ENCODE results near the gene PMEPA1.

The PMEPA1 gene

DNA sequence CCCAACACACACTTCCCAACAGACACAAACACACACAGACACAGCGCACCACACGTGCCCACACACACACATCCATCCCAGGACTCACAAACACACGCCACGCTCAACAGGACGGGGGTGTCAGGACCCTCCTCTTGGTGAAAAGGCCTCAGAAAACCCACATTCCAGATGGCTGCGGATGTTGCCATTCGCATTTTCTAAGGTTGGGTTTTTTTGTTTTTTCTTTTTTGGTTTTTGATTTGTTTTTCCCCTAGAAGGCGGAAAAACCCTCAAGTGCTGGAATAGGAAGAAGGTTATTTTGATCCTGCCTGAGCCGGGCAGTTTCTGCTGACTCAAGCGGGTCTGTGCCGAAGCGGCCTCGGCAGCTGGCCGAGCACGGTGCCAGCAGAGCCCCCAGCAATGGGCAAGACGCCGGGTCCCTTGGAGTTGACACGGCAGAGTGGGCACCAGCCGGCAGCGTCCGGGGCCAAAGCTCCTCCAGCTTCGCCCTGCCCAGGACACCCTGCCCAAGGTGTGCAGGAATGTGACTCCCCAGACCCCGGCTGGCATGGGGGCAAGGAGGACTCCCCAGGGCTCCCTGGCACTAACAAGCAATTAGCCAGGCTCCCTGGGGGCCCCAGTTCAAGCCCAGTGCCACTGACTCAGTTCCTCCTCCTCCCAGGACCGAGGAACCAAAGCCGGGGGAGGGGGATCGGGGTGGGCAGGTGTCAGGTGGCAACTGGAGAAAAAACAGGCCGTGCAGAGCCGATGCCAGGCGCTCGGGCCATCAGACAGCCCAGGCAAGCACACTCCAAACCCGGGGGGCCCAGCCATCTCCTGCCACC is 48.7 kb downstream of the PMEPA1 start:
- Mint-ChIP-seq H3K27ac (no peak overlapping the region), H3K4me3 (no peak overlapping the region), H3K27me3 (no peaks in the 10 kb centered on the region), H3K9me3 (no peaks in the 10 kb centered on the region), H3K4me1 (ENCODE audit: low read depth in 2 of 2) (peaks cover 8 to 24% of the 10 kb centered on the region in 2 donors), H3K36me3 (ENCODE audit: insufficient read depth) (peaks cover 6% of the 10 kb centered on the region)
- ATAC-seq (replicated peaks): no peak
- no peak for DNase-seq

DNA sequence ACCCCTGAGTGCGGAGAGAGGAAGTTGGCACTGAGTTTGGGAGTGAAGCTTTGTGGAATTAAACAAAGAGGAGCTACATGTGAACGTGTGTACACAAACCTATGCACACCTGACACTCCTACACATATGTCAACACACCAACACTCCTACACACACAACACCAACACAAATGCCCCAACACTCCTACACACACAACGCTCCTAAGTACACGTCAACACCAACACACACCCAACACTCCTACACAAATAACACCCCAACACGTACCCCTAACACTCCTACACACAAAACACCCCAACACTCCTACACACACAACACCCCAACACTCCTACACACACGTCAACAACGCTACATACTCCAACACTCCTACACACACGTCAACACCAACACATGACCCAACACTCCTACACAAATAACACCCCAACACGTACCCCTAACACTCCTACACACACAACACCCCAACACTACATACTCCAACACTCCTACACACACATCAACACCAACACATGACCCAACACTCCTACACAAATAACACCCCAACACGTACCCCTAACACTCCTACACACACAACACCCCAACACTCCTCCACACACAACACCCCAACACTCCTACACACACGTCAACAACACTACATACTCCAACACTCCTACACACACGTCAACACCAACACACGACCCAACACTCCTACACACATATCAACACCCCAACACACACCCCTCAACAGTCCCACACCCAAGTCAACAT is 49.5 kb downstream of the PMEPA1 start:
- peaks cover 6% of the 10 kb centered on the region for H3K36me3 Mint-ChIP-seq (ENCODE audit: insufficient read depth)
- ATAC-seq (replicated peaks): no peak
- no peak for DNase-seq
- peaks cover 0 to under 1% of the 10 kb centered on the region in 2 donors for H3K27me3 Mint-ChIP-seq
- no peak overlapping the region for H3K27ac Mint-ChIP-seq
- H3K9me3 Mint-ChIP-seq: no peaks in the 10 kb centered on the region
- H3K4me3 Mint-ChIP-seq: no peak overlapping the region
- peaks cover 8 to 24% of the 10 kb centered on the region in 2 donors for H3K4me1 Mint-ChIP-seq (ENCODE audit: low read depth in 2 of 2)

DNA sequence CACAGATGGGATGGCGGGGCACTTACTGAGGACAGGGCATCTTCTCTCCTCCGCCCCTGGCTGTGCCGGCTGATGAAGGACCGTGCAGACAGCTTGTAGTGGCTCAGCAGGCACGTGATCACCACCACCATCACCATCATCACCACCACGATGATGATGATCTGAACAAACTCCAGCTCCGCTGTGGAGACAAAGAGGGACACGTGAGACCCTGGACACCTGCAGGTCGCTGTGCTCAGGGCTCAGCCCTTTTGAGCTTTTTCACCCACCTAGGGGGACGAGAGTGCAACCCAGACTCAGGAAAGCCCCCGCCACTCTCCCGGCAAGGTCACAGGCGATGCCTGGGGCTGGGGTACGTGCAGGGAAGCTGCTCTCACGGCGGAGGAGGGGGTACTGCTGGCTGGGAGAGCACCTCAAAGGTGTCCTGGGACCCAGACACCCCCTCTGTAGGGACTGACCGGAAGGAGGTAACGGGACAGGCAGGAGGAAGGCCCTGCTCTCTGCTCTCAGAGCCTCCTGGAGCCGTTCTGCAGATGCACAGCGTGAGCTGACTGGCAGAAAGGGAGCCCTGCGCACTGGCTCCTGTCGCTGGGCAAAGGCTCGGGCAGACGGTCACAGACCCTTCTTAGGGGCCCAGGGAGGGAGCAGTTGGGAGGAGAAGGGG is 50.2 kb downstream of the PMEPA1 start:
- Mint-ChIP-seq H3K36me3 (ENCODE audit: insufficient read depth) (peaks cover 3% of the 10 kb centered on the region), H3K9me3 (no peaks in the 10 kb centered on the region), H3K27ac (no peak overlapping the region), H3K4me1 (ENCODE audit: low read depth in 2 of 2) (peaks cover 14 to 27% of the 10 kb centered on the region in 2 donors), H3K4me3 (no peak overlapping the region), H3K27me3 (peaks cover 0 to 7% of the 10 kb centered on the region in 2 donors)
- DNase-seq (no peak), ATAC-seq (replicated peaks) (no peak)

DNA sequence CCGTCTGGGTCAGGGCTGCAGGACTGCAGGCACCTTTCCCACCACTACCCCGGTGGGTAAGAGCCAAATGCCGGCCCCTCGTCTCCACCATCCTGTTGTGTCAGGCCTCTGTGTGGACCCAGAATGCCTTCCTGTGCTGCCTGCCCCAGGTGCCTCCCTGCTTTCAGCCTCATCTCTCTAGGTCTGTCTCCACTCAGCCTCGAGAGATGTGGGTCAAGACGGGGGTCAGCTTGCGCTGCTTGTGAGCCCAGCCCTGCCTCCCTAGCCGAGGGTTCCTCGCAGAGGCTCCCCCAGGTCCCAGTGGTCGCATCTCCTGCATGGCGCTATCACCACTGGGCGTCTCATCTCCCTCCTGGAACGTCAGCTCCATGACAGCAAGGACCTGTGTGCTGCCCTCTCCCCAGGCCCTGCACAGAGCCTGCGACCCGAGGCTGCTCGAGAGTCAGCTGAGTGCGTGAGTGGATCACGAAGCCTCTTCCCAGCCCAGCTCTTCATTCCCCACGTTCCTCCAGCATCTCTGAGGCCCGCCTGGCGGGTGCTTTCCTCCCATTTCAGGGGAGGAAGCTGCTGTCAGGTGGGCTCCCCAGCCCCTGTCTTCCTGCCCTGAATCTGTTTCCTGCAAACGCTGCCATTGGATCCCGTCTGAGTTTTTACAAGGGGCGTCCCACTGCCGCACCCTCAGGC is 50.8 kb downstream of the PMEPA1 start:
- no peak for DNase-seq
- H3K36me3 Mint-ChIP-seq (ENCODE audit: insufficient read depth): peaks cover 2% of the 10 kb centered on the region
- no peak for ATAC-seq (replicated peaks)
- H3K27me3 Mint-ChIP-seq: peaks cover 0 to 14% of the 10 kb centered on the region in 2 donors
- peaks cover 20 to 32% of the 10 kb centered on the region in 2 donors for H3K4me1 Mint-ChIP-seq (ENCODE audit: low read depth in 2 of 2)
- H3K4me3 Mint-ChIP-seq: no peak overlapping the region
- no peaks in the 10 kb centered on the region for H3K9me3 Mint-ChIP-seq
- no peak overlapping the region for H3K27ac Mint-ChIP-seq

DNA sequence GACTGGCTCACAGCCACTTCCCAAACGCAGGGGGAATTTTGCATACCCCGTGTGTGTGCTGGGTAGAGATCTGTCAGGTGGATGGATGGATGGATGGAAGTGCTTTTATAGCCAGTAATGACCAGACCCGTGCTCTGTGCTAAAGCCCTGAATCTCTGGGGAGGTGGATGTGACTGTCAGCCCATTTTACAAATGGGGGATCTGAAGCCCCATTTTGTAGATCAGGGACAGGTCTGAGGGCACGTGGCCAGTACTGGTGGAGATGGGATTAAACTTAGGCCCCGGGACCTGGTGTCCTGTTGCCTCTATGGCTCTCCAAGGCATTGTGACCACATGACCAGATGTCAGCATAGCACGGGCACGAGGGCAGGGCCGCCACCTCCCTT is 51.4 kb downstream of the PMEPA1 start:
- no peak for ATAC-seq (replicated peaks)
- H3K27me3 Mint-ChIP-seq: peaks cover 0 to 14% of the 10 kb centered on the region in 2 donors
- peak overlapping the region; percentile 38 to 49 for H3K4me3 Mint-ChIP-seq
- H3K9me3 Mint-ChIP-seq: no peaks in the 10 kb centered on the region
- H3K4me1 Mint-ChIP-seq (ENCODE audit: low read depth in 2 of 2): peaks cover 20 to 32% of the 10 kb centered on the region in 2 donors
- DNase-seq: no peak
- H3K27ac Mint-ChIP-seq: peak overlapping the region; percentile 64 to 69
- H3K36me3 Mint-ChIP-seq (ENCODE audit: insufficient read depth): peaks cover 2% of the 10 kb centered on the region

DNA sequence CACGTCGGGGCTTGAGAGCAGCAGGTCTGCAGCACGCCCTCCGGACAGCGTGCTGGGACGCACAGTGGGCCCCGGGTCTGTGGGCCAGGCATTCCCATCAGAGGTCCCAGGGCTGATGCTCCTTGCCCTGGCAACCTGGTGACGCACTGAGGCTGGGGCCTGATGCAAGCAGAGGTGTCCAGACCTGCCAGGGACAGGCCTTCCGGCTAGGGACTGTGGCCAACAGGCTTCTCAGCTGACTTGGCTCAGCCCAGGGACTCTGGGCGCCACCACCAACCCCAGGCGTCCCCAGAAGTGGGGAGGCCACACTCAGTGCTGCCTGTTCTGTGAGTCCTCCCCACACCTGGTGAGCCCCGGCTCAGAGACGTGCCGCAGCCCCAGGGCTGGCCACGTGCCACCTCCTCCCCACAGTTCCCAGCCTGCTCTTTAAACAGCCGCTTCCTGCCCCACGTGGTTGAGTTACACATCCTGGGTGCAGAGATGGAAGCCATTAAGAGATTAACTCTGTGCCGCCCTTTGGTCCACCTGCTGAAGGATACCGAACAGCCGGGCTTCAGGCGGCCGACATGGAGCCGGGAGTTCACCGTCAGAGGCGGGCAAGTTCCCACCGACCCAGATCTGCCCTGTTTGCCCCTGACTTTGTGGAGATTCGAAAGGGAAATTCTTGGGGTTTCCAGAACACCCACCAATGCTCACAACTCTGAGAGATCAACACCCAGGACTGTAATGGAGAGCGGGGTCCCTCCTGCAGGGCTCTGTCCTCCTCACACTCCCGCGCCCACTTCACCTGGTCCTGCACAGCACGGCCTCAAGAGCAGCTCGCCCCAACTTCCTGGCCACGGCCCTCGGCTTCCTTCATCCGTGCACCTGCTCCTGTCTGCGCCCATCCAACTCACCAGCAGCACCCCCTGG is 52.0 kb downstream of the PMEPA1 start:
- H3K9me3 Mint-ChIP-seq: no peaks in the 10 kb centered on the region
- peaks cover 20 to 32% of the 10 kb centered on the region in 2 donors for H3K4me1 Mint-ChIP-seq (ENCODE audit: low read depth in 2 of 2)
- ATAC-seq (replicated peaks): peak; percentile 87
- peak overlapping the region; percentile 64 to 69 for H3K27ac Mint-ChIP-seq
- H3K36me3 Mint-ChIP-seq (ENCODE audit: insufficient read depth): peaks cover 2% of the 10 kb centered on the region
- H3K27me3 Mint-ChIP-seq: peaks cover 0 to 14% of the 10 kb centered on the region in 2 donors
- H3K4me3 Mint-ChIP-seq: peak overlapping the region; percentile 38 to 49
- peak; percentile 41 to 50 (median 41) for DNase-seq

DNA sequence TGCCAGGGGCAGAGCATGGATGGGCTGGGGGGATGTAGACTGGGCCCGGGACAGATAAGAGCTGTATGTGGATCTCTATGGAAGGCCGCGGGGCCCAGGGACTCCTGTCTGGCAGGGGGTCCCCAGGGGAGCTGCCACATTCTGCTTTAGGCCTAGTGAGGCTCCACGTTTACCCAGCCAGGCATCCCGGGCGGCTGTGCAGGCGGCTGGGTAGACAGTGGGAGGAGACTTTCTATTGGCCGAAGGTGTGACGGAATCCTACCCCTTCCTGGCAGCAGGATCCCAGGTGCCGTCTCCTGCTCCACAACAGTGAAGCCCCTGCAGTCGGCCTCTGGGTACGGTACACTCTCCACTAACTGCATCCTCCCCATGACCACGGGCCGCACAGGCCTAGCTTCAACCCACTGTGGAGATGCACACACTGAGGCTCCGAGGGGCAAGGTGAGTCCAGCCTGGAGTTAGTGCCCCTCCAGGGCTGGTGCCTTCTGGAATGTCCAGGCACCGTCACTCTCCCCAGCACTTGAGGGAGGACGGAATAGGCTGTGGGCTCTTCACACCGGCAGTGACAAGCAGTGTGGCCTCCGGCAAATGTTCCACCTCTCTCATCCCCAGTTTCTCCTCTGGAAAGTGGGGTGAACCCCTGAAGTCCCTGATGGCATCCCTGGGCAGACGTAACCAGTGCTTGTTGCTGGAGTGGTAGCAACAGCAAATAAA is 52.8 kb downstream of the PMEPA1 start:
- ATAC-seq (replicated peaks) (no peak), DNase-seq (no peak)
- no peaks in the 10 kb centered on the region for H3K9me3 Mint-ChIP-seq
- peaks cover 2% of the 10 kb centered on the region for H3K36me3 Mint-ChIP-seq (ENCODE audit: insufficient read depth)
- peaks cover 20 to 32% of the 10 kb centered on the region in 2 donors for H3K4me1 Mint-ChIP-seq (ENCODE audit: low read depth in 2 of 2)
- H3K27me3 Mint-ChIP-seq: peaks cover 0 to 14% of the 10 kb centered on the region in 2 donors
- no peak overlapping the region for H3K27ac Mint-ChIP-seq
- peak overlapping the region in 1 of 2 donors; percentile 36 for H3K4me3 Mint-ChIP-seq

DNA sequence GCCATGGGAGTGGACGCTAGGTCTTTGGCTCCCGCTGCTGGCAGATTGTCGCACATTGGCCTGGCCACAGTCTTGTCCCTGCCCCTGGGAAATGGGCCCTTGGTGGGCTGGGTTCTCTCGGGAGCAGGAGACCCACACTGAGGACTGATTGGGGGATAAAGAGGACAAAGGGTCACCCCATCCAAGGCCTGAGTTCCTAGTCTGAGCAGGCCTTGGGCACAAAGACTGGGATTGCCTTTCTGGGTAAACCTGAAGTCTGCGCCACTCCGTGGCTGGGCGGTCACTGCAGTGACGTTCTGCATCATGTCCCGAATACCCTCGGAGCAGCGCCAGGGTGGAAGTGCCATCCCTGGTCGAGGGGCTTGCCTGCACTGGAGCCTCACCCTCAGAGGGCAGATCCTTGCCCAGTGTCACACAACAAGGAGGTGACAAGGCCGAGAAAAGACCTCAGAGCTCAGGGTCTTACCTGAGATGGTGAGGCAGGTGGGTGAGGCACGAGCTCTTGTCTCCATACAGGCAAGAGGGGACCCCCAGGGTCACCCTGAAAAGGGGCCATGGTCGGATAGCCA is 53.5 kb downstream of the PMEPA1 start:
- peaks cover 2% of the 10 kb centered on the region for H3K36me3 Mint-ChIP-seq (ENCODE audit: insufficient read depth)
- peaks cover 20 to 32% of the 10 kb centered on the region in 2 donors for H3K4me1 Mint-ChIP-seq (ENCODE audit: low read depth in 2 of 2)
- H3K4me3 Mint-ChIP-seq: peak overlapping the region in 1 of 2 donors; percentile 36
- H3K9me3 Mint-ChIP-seq: no peaks in the 10 kb centered on the region
- ATAC-seq (replicated peaks) (no peak), DNase-seq (no peak)
- H3K27ac Mint-ChIP-seq: peak overlapping the region in 1 of 2 donors; percentile 6
- peaks cover 0 to 14% of the 10 kb centered on the region in 2 donors for H3K27me3 Mint-ChIP-seq

DNA sequence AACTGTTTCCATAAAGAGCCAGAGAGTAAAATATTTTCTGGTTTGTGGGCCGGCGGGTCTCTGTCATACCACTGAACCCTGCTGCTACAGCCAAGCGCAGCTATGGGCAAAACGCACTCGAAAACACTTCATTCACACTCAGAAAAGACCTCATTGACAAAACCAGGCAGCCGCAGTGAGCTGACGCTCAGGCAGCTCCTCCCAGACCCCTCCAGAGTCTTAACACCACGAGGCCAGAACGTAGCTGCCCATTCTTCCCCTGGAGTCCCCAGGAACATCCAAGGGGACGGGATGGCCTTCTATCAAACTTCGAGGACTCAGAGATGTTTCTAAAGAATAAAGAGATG is 54.0 kb downstream of the PMEPA1 start:
- Mint-ChIP-seq H3K36me3 (ENCODE audit: insufficient read depth) (no peaks in the 10 kb centered on the region), H3K4me3 (no peak overlapping the region), H3K27me3 (peaks cover 0 to 15% of the 10 kb centered on the region in 2 donors), H3K9me3 (no peaks in the 10 kb centered on the region), H3K4me1 (ENCODE audit: low read depth in 2 of 2) (peaks cover 20 to 32% of the 10 kb centered on the region in 2 donors), H3K27ac (peak overlapping the region in 1 of 2 donors; percentile 6)
- ATAC-seq (replicated peaks) (no peak), DNase-seq (no peak)

DNA sequence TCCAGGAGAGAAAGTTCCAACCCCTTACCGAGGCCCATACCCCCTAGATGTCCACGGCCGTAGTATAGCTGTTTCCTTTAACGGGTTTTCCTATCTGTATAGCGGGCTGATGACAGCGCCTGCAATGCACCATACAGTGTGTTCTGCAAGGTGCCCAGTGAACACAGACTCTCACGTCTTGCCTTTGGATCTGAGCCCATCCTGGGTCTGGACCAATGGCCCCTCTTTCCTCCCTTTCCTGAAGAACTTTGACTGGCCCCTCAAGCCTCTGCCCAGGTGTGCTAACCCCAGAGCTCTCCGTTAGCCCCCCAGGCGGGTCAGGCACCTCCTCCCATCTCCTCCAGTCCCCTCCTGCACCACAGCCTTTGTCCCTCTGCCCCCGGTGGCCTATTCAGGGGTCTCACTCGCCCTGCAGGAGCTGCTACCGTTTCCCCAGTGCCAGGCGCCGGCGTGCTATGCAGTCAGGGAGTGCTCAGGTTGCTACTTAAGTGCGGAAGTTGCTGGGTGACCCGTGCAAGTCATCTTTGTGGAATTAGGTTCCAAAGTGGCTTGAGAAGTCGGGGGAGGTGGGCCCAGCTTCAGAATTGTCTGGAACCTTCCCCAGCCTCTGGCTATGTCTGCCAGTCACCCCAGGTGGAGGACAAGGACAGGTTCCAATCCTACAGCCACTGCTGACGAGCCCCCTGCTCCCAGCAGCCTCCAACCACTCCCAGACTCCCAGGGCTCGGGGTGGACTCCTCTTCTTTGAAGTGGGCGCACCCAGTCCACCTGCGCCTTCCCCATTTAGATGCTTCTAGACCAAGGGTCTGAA is 54.6 kb downstream of the PMEPA1 start:
- no peaks in the 10 kb centered on the region for H3K9me3 Mint-ChIP-seq
- ATAC-seq (replicated peaks) (no peak), DNase-seq (no peak)
- H3K4me1 Mint-ChIP-seq (ENCODE audit: low read depth in 2 of 2): peaks cover 20 to 34% of the 10 kb centered on the region in 2 donors
- H3K36me3 Mint-ChIP-seq (ENCODE audit: insufficient read depth): no peaks in the 10 kb centered on the region
- H3K27ac Mint-ChIP-seq: peak overlapping the region; percentile 6 to 44
- H3K4me3 Mint-ChIP-seq: no peak overlapping the region
- H3K27me3 Mint-ChIP-seq: peaks cover 5 to 21% of the 10 kb centered on the region in 2 donors

DNA sequence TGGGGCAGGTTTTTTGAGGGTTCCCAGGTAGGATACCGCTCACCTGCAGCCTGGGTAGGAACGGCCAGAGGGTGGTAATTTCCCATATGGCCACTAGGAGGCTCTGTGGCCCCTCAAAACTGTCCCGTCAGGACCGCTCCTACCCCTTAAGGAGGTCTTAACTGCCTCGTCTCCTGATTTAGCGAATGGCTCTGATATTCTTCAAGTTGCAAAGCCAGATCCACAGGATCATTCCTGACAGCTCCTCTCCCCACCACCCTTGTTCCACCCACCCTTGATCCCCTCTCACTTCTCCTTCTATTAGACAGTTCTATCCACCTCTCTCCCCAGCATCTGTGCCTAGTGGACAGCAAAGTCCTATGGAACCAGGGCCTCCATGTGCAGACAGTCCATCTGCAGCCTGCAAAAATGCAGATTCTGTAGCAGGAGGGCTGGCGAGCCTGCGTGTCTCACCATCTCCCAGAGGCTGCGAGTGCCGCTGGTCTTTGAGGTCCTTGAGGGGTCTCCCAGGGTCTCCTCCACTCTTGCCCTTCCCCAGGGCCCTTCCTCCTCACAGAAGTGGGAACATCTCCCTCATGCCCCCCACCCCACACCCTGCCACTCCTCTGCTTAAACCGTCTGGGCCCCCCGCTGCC is 55.3 kb downstream of the PMEPA1 start:
- peak overlapping the region; percentile 5 to 52 for H3K27ac Mint-ChIP-seq
- H3K36me3 Mint-ChIP-seq (ENCODE audit: insufficient read depth): no peaks in the 10 kb centered on the region
- peaks cover 7 to 28% of the 10 kb centered on the region in 2 donors for H3K27me3 Mint-ChIP-seq
- ATAC-seq (replicated peaks) (peak; percentile 75), DNase-seq (peak; percentile 46 to 62 (median 55))
- no peaks in the 10 kb centered on the region for H3K9me3 Mint-ChIP-seq
- no peak overlapping the region for H3K4me3 Mint-ChIP-seq
- peaks cover 20 to 34% of the 10 kb centered on the region in 2 donors for H3K4me1 Mint-ChIP-seq (ENCODE audit: low read depth in 2 of 2)

Data from effector memory CD8-positive, alpha-beta T cell (primary cell).